Astrocyte of the cerebellum (primary cell): ENCODE measurements around the gene PTDSS2.

ENCODE experiments used
- DNase-seq: peaks from one replicate; pipeline ENCODE4 v3.0.0-alpha.2; 2011; ENCODE audit warnings: low read depth
- H3K4me3 ChIP-seq: 2 replicates; pipeline ENCODE4 v1.5.1; 2011; ENCODE audit warnings: mild to moderate bottlenecking, low read depth, low read length, moderate library complexity
- CTCF ChIP-seq: IDR thresholded peaks from 2 replicates; pipeline ENCODE4 v1.5.1; 2012; ENCODE audit warnings: low read length, low read depth, moderate library complexity, mild to moderate bottlenecking; ENCODE audit errors: missing control alignments
- in situ Hi-C: cut with HindIII; loops from 2 replicates; pipeline ENCODE4 v1.10.0; 2017; ENCODE audit warnings: low sequenced_read_pairs

PTDSS2 gene

GRCh38 chr11:491358-491757, 41.3 kb downstream of the PTDSS2 start:
- H3K4me3 ChIP-seq = no peak overlapping the region
- DNase-seq = no peak
- TF ChIP-seq CTCF = no peak
- in situ Hi-C loops = no loop called here

- DNase-seq = no peak
- no peak for TF ChIP-seq CTCF
- H3K4me3 ChIP-seq = no peak overlapping the region
- in situ Hi-C loops = no loop called here
Measured at GRCh38 chr11:492427-493226, 42.5 kb downstream of the PTDSS2 start.

- H3K4me3 ChIP-seq = no peak overlapping the region
- in situ Hi-C loops = no loop called here
- no peak for DNase-seq
- no peak for TF ChIP-seq CTCF
Measured at GRCh38 chr11:494761-495536, 44.9 kb downstream of the PTDSS2 start.

GRCh38 chr11:495537-495931, 45.5 kb downstream of the PTDSS2 start:
- in situ Hi-C loops = no loop called here
- TF ChIP-seq CTCF = no peak
- DNase-seq = no peak

GRCh38 chr11:496834-497564, 46.9 kb downstream of the PTDSS2 start:
- TF ChIP-seq CTCF = no peak
- in situ Hi-C loops = no loop called here
- no peak overlapping the region for H3K4me3 ChIP-seq
- no peak for DNase-seq

More at GRCh38 chr11:495537-495931, 45.5 kb downstream of the PTDSS2 start:
- no peak overlapping the region for H3K4me3 ChIP-seq

- in situ Hi-C loops = no loop called here
- TF ChIP-seq CTCF = no peak
- DNase-seq = no peak
- no peak overlapping the region for H3K4me3 ChIP-seq
Measured at GRCh38 chr11:497565-498296, 47.7 kb downstream of the PTDSS2 start.
